ENCODE results near the gene SIVA1. TPM values are rescaled to one million over a fixed set of nuclear protein-coding genes. Genes with fewer than 3 reads are reported as not detected.

The SIVA1 gene
- total and polyA plus RNA-seq, 2 of the 8 experiments (the other 6 are each of a cell fraction or from before 2014, with no cell fraction given): 123 to 589 TPM

DNA sequence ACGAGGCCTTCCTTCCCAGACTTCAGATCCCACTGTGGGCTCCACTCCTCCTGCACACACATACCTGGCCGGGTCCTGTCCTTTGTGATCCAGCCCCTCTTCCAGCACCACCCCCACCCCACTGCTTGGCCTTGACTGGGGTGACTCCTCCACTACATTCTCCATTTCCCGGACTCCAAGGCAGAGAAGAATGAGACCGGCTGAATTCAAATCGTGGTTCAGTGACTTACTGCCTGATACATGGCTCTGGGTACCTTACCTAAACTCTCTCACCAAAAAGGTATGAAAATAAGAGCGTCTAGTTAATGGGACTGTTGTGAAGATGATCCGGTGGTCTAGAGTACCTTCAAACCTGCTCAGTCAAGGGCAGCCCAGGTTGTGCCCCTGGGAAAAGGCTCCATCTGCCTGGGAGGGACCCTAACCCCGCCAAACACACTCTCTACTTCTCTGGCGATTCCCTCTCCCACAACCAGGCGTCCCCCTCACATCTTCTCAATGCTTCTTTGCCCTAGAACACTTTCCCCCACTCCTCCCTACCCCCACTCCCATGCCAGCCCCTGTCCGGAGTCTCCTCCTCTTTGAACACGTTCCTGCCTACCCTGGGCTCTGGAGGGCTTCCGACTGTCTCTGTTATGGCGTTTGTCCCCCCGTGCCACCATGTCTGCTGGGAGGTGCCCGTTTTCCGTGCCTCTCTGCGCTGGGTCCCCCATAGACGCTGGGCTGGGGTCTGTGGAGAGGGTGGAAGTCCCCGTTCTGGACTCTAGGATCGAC is 46.5 kb downstream of the SIVA1 start (continued):
- TF ChIP-seq KDM1A (IDR thresholded peaks at IDR 0.05; ENCODE audit: borderline replicate concordance, low read length) (no peak), CHD1 (IDR thresholded peaks at IDR 0.05; ENCODE audit: low read depth, low read length) (no peak), JUN (IDR thresholded peaks at IDR 0.05; ENCODE audit: low read depth, low read length) (no peak), JUND (IDR thresholded peaks at IDR 0.05; ENCODE audit: low read length) (no peak), SRF (IDR thresholded peaks at IDR 0.05; ENCODE audit: low read depth, low read length) (no peak), NANOG (IDR thresholded peaks at IDR 0.05; ENCODE audit: insufficient read depth, low read depth, low read length, poor library complexity, severe bottlenecking) (no peak), CHD2 (IDR thresholded peaks at IDR 0.05; ENCODE audit: low read length) (no peak), EGR1 (IDR thresholded peaks at IDR 0.05; ENCODE audit: borderline replicate concordance, low read depth, low read length) (no peak), ASH2L (IDR thresholded peaks at IDR 0.05; ENCODE audit: low read length) (no peak), E2F6 (IDR thresholded peaks at IDR 0.05) (no peak), CTBP2 (IDR thresholded peaks at IDR 0.05; ENCODE audit: borderline replicate concordance, insufficient read depth, insufficient read length, low read length) (no peak), TAF7 (optimal IDR thresholded peaks at IDR 0.05; ENCODE audit: borderline replicate concordance, low read depth, low read length) (peak; percentile 24), SP2 (IDR thresholded peaks at IDR 0.05; ENCODE audit: low read length) (no peak), MAFK (IDR thresholded peaks at IDR 0.05; ENCODE audit: low read depth, low read length) (no peak), HDAC2 (IDR thresholded peaks at IDR 0.05; ENCODE audit: borderline replicate concordance in 1 of 2, low read depth in 2 of 2, low read length in 2 of 2) (peak in 1 of 2 experiments; percentile 6; a peak in 1 of 4 replicates), BRCA1 (IDR thresholded peaks at IDR 0.05; ENCODE audit: low read depth, low read length) (no peak), TEAD4 (IDR thresholded peaks at IDR 0.05; ENCODE audit: low read depth, low read length) (no peak), NRF1 (IDR thresholded peaks at IDR 0.05; ENCODE audit: low read depth, low read length) (no peak)
- TF ChIP-seq, protein P1, sequence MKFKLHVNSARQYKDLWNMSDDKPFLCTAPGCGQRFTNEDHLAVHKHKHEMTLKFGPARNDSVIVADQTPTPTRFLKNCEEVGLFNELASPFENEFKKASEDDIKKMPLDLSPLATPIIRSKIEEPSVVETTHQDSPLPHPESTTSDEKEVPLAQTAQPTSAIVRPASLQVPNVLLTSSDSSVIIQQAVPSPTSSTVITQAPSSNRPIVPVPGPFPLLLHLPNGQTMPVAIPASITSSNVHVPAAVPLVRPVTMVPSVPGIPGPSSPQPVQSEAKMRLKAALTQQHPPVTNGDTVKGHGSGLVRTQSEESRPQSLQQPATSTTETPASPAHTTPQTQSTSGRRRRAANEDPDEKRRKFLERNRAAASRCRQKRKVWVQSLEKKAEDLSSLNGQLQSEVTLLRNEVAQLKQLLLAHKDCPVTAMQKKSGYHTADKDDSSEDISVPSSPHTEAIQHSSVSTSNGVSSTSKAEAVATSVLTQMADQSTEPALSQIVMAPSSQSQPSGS (IDR thresholded peaks at IDR 0.05; ENCODE audit: low read length): no peak
